Measurements from ENCODE around the gene SOX10. TPM values are rescaled to one million over a fixed set of nuclear protein-coding genes. Genes with fewer than 3 reads are reported as not detected.

Gene SOX10
- total RNA-seq, 1 donor from 2014 or later = not detected

- TF ChIP-seq, protein P1, sequence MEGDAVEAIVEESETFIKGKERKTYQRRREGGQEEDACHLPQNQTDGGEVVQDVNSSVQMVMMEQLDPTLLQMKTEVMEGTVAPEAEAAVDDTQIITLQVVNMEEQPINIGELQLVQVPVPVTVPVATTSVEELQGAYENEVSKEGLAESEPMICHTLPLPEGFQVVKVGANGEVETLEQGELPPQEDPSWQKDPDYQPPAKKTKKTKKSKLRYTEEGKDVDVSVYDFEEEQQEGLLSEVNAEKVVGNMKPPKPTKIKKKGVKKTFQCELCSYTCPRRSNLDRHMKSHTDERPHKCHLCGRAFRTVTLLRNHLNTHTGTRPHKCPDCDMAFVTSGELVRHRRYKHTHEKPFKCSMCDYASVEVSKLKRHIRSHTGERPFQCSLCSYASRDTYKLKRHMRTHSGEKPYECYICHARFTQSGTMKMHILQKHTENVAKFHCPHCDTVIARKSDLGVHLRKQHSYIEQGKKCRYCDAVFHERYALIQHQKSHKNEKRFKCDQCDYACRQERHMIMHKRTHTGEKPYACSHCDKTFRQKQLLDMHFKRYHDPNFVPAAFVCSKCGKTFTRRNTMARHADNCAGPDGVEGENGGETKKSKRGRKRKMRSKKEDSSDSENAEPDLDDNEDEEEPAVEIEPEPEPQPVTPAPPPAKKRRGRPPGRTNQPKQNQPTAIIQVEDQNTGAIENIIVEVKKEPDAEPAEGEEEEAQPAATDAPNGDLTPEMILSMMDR (IDR thresholded peaks at IDR 0.05) = no peak
- DNase-seq (ENCODE audit: low spot score) = no peak
- H3K27ac Mint-ChIP-seq (ENCODE audit: unreplicated experiment) = no peak overlapping the region
- no peak overlapping the region for H3K4me3 Mint-ChIP-seq (ENCODE audit: unreplicated experiment)
- H3K4me1 Mint-ChIP-seq (ENCODE audit: low read depth) = no peaks in the 10 kb centered on the region
- H3K9me3 Mint-ChIP-seq (ENCODE audit: low read depth) = no peaks in the 10 kb centered on the region
- H3K36me3 Mint-ChIP-seq (ENCODE audit: low read depth) = no peaks in the 10 kb centered on the region
- H3K27me3 Mint-ChIP-seq (ENCODE audit: low read depth) = no peaks in the 10 kb centered on the region
These were observed 5.9 kb upstream of the SOX10 start for GRCh38 chr22:37990301-37990700.

- Mint-ChIP-seq H3K36me3 (ENCODE audit: low read depth) (no peaks in the 10 kb centered on the region), H3K27me3 (ENCODE audit: low read depth) (no peaks in the 10 kb centered on the region), H3K9me3 (ENCODE audit: low read depth) (no peaks in the 10 kb centered on the region), H3K27ac (ENCODE audit: unreplicated experiment) (no peak overlapping the region), H3K4me3 (ENCODE audit: unreplicated experiment) (no peak overlapping the region), H3K4me1 (ENCODE audit: low read depth) (no peaks in the 10 kb centered on the region)
- TF ChIP-seq, protein P1 (IDR thresholded peaks at IDR 0.05) = no peak
- no peak for DNase-seq (ENCODE audit: low spot score)
These were observed 5.0 kb upstream of the SOX10 start for GRCh38 chr22:37989146-37990045.

DNA sequence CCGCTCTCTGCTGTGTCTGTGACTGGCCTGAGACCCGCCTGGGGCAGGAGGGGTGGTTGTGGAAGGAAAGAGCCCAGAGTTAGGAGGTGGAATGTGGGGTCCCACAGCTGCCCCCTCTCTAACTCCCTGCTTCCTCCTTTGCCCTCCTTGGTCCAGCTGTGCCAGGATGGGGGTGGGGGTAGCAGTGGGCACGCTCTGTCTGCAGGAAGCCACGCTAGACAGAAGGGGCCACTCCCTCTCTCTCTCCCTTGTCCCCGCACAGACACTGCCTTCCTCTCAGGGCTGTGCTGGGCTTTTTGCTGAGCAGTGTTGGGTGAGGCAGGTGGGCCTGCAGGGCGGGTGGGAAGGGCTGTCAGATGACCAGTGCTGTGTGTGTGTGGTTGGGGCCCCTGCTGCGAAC lies 2.0 kb upstream of the SOX10 start:
- TF ChIP-seq, protein P1 (IDR thresholded peaks at IDR 0.05) = no peak
- Mint-ChIP-seq H3K36me3 (ENCODE audit: low read depth) (no peaks in the 10 kb centered on the region), H3K4me3 (ENCODE audit: unreplicated experiment) (no peak overlapping the region), H3K27ac (ENCODE audit: unreplicated experiment) (no peak overlapping the region), H3K27me3 (ENCODE audit: low read depth) (peaks cover 10% of the 10 kb centered on the region), H3K4me1 (ENCODE audit: low read depth) (no peaks in the 10 kb centered on the region), H3K9me3 (ENCODE audit: low read depth) (no peaks in the 10 kb centered on the region)
- DNase-seq (ENCODE audit: low spot score) = no peak

- H3K4me3 Mint-ChIP-seq (ENCODE audit: unreplicated experiment) = no peak overlapping the region
- no peaks in the 10 kb centered on the region for H3K36me3 Mint-ChIP-seq (ENCODE audit: low read depth)
- TF ChIP-seq, protein P1 (IDR thresholded peaks at IDR 0.05) = no peak
- no peak overlapping the region for H3K27ac Mint-ChIP-seq (ENCODE audit: unreplicated experiment)
- no peak for DNase-seq (ENCODE audit: low spot score)
- H3K4me1 Mint-ChIP-seq (ENCODE audit: low read depth) = no peaks in the 10 kb centered on the region
- peaks cover 10% of the 10 kb centered on the region for H3K27me3 Mint-ChIP-seq (ENCODE audit: low read depth)
- H3K9me3 Mint-ChIP-seq (ENCODE audit: low read depth) = no peaks in the 10 kb centered on the region
These were observed 1.5 kb upstream of the SOX10 start for GRCh38 chr22:37985751-37986281.

DNA sequence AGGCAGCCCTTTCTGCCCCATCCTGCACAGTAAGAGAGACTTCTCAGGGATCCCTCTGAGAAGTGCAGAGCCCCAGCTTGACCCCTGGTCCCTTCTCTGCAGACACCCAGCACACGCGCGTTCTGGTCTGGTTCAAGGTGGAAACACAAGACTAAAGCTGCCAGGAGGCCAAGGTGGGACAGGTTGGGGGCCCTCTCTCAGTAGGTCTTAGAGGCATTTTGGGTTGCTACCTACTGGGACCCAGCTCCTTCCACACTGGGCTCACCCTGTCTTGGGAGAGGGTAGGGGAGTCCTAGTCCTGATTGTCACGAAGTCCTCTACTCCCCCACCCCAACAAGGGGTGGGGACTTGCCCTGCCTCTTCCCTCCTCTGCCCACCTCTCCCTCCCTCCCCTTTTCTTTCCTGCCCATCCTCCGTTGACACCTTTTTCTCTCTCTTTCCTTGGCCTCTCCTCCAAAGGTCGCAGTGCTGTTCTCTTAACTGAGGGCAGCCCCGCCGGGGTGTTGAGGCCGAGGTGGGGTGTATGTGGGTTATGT lies 763 bp upstream of the SOX10 start:
- Mint-ChIP-seq H3K27me3 (ENCODE audit: low read depth) (peaks cover 10% of the 10 kb centered on the region), H3K4me3 (ENCODE audit: unreplicated experiment) (no peak overlapping the region), H3K4me1 (ENCODE audit: low read depth) (no peaks in the 10 kb centered on the region), H3K36me3 (ENCODE audit: low read depth) (no peaks in the 10 kb centered on the region), H3K9me3 (ENCODE audit: low read depth) (no peaks in the 10 kb centered on the region), H3K27ac (ENCODE audit: unreplicated experiment) (no peak overlapping the region)
- no peak for DNase-seq (ENCODE audit: low spot score)
- TF ChIP-seq, protein P1 (IDR thresholded peaks at IDR 0.05) = no peak
